Loucy (cell line): Measurements from ENCODE around the gene ASTN2.

Experiments used
- EZH2phosphoT487 ChIP-seq: fragments of 200-600 bp; IDR thresholded peaks from 2 replicates; pipeline ENCODE4 v1.6.1; 2018; ENCODE audit warnings: antibody characterized with exemption, mild to moderate bottlenecking, moderate library complexity, borderline replicate concordance
- TF ChIP-seq, protein P1 (sequence below): fragments of 200-600 bp; sonication (generic); conservative IDR thresholded peaks from 2 replicates; pipeline ENCODE4 v1.5.1; 2014; ENCODE audit warnings: mild to moderate bottlenecking, antibody characterized with exemption, low read length

DNA sequence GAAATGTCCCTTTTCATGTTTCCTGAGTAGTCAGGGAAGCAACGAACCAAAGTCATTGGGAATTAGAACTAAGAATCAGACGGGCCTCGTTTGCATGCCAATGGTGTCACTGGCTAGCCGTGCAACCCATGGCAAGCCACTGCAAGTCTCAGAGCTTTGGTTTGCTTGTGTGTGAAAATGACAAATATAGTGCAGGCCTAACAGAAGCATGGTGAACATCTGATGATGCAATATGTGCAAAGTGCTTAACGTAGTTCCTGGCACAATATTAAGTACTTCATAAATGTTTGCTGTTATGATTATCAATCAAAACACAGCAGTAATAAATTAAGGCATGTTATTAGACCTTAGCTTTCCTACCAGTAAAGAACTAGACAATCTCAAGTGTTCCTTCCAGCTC, 845.7 kb downstream of the ASTN2 start:
- TF ChIP-seq, protein P1, sequence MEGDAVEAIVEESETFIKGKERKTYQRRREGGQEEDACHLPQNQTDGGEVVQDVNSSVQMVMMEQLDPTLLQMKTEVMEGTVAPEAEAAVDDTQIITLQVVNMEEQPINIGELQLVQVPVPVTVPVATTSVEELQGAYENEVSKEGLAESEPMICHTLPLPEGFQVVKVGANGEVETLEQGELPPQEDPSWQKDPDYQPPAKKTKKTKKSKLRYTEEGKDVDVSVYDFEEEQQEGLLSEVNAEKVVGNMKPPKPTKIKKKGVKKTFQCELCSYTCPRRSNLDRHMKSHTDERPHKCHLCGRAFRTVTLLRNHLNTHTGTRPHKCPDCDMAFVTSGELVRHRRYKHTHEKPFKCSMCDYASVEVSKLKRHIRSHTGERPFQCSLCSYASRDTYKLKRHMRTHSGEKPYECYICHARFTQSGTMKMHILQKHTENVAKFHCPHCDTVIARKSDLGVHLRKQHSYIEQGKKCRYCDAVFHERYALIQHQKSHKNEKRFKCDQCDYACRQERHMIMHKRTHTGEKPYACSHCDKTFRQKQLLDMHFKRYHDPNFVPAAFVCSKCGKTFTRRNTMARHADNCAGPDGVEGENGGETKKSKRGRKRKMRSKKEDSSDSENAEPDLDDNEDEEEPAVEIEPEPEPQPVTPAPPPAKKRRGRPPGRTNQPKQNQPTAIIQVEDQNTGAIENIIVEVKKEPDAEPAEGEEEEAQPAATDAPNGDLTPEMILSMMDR, result no peak
- TF ChIP-seq EZH2phosphoT487, result no peak
